Measurements from ENCODE around the gene HPS4.

- TF ChIP-seq ELF4 (CRISPR knock-in tag; IDR thresholded peaks at IDR 0.05; ENCODE audit: low read depth) (no peak), CTCF (IDR thresholded peaks at IDR 0.05) (no peak), TEAD4 (CRISPR knock-in tag; IDR thresholded peaks at IDR 0.05) (no peak), ZNF416 (CRISPR knock-in tag; IDR thresholded peaks at IDR 0.05) (no peak), GRHL2 (CRISPR knock-in tag; IDR thresholded peaks at IDR 0.05; ENCODE audit: insufficient replicate concordance, severe bottlenecking) (no peak)
Observed at GRCh38 chr22:26426924-26427323, 56.7 kb downstream of the HPS4 start.

All from WTC11 (cell line).